ENCODE results near the gene CLSTN3.

Gene CLSTN3

DNA sequence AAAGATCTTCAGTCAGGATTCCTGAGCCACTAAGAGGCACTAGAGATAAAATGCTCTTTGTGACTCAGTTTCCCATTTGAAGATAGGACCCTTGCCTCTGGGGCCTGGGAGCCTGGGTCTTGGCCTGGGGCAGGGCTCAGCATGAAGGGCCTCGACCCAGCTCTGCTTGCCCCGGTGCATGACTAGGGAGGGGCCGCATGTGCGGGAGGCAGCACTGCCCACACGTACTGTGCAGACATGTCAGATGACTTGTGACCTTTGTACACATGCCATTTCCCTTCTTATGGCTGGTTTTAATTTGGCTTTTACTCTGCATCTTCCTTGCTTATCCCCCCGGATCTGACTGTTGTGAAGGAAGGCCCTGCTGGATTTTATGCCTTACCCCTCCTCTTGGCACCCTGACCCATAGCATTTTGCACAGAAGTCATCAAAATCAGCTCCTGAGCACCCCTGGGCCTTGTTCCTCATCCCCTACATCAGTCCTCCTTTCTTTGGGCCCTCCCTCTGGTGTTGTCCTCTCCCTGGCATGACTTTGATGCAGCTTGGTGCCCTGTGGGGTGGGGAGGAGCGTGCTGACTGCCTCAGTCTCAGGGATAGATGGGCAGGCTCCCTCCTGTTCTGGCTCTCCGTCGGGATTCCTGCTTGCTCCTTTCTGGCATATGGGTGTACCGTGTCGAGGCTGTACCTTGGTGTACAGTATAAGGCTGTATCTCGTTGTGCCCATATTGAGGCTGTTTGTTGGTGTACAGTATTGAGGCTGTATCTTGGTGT lies 4.4 kb downstream of the CLSTN3 start:
- H3K4me3 ChIP-seq (ENCODE audit: low read depth in 1 of 5, low read length in 5 of 5): no peak overlapping the region
- H3K9ac ChIP-seq (ENCODE audit: low read length in 5 of 5): no peak overlapping the region
- H3K27ac ChIP-seq (ENCODE audit: low read depth, low read length): no peak overlapping the region
- H3K4me1 ChIP-seq (ENCODE audit: control insufficient read depth in 5 of 5, insufficient read depth in 5 of 5, low read length in 5 of 5): peaks cover 5 to 18% (median 15%) of the 10 kb centered on the region in 5 donors
- H3K36me3 ChIP-seq (ENCODE audit: control insufficient read depth in 5 of 5, insufficient read depth in 5 of 5, low read length in 5 of 5): peaks cover 0 to 34% (median 24%) of the 10 kb centered on the region in 5 donors
- no peaks in the 10 kb centered on the region for H3K9me3 ChIP-seq (ENCODE audit: control insufficient read depth in 5 of 5, low read length in 5 of 5)
- H3K27me3 ChIP-seq (ENCODE audit: control insufficient read depth in 5 of 5, insufficient read depth in 4 of 5, low read length in 5 of 5): peaks cover 7 to 19% (median 12%) of the 10 kb centered on the region in 5 donors

DNA sequence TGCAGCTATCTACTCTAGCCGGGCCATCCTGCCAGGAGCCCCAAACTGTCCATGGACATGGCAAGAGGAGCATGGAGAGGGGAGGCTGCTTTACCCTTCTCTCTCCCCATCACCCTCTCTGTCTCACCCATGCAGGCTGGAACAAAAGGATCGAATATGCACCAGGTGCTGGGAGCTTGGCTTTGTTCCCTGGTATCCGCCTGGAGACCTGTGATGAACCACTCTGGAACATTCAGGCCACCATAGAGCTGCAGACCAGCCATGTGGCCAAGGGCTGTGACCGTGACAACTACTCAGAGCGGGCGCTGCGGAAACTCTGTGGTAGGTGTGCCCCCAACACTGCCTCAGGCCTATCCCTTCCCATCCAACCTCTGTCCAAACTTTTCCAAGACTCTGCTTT lies 5.9 kb downstream of the CLSTN3 start:
- Histone ChIP-seq H3K4me1 (ENCODE audit: control insufficient read depth in 5 of 5, insufficient read depth in 5 of 5, low read length in 5 of 5) (peaks cover 1 to 5% (median 2%) of the 10 kb centered on the region in 5 donors), H3K36me3 (ENCODE audit: control insufficient read depth in 5 of 5, insufficient read depth in 5 of 5, low read length in 5 of 5) (peaks cover 0 to 34% (median 25%) of the 10 kb centered on the region in 5 donors), H3K9ac (ENCODE audit: low read length in 5 of 5) (no peak overlapping the region), H3K4me3 (ENCODE audit: low read depth in 1 of 5, low read length in 5 of 5) (no peak overlapping the region), H3K9me3 (ENCODE audit: control insufficient read depth in 5 of 5, low read length in 5 of 5) (no peaks in the 10 kb centered on the region), H3K27ac (ENCODE audit: low read depth, low read length) (no peak overlapping the region), H3K27me3 (ENCODE audit: control insufficient read depth in 5 of 5, insufficient read depth in 4 of 5, low read length in 5 of 5) (peaks cover 0 to 12% (median 9%) of the 10 kb centered on the region in 5 donors)

DNA sequence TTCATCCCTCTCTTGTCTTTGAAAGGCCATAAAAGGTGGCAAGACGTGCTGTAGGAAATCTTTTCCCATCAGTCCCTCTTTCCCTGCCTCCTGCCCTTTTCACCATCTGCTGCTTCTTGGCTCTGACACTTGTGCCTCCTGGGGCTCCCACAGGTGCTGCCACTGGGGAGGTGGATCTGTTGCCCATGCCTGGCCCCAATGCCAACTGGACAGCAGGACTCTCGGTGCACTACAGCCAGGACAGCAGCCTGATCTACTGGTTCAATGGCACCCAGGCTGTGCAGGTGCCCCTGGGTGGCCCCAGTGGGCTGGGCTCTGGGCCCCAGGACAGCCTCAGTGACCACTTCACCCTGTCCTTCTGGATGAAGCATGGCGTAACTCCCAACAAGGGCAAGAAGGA lies 6.5 kb downstream of the CLSTN3 start:
- Histone ChIP-seq H3K27ac (ENCODE audit: low read depth, low read length) (no peak overlapping the region), H3K4me1 (ENCODE audit: control insufficient read depth in 5 of 5, insufficient read depth in 5 of 5, low read length in 5 of 5) (peaks cover 0 to 5% (median 0%) of the 10 kb centered on the region in 5 donors), H3K9ac (ENCODE audit: low read length in 5 of 5) (no peak overlapping the region), H3K4me3 (ENCODE audit: low read depth in 1 of 5, low read length in 5 of 5) (no peak overlapping the region), H3K9me3 (ENCODE audit: control insufficient read depth in 5 of 5, low read length in 5 of 5) (no peaks in the 10 kb centered on the region), H3K36me3 (ENCODE audit: control insufficient read depth in 5 of 5, insufficient read depth in 5 of 5, low read length in 5 of 5) (peaks cover 0 to 34% (median 26%) of the 10 kb centered on the region in 5 donors), H3K27me3 (ENCODE audit: control insufficient read depth in 5 of 5, insufficient read depth in 4 of 5, low read length in 5 of 5) (peaks cover 0 to 6% (median 3%) of the 10 kb centered on the region in 5 donors)

DNA sequence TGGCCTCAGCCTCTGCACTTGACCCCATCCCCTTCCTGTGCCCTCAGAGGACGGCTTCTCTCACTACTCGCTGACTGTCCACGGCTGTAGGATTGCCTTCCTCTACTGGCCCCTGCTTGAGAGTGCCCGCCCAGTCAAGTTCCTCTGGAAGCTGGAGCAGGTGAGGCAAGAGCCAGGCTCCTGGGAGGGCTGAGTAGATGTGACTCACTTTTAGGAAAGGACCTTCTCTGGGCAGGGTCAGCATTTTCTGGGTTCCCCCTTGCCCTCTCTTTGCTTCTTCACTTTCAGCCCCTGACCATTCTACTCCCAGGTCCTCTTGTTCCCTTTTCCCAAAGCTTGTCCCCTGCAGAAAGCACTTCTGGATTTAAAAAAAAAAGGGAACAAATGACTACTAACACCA lies 7.7 kb downstream of the CLSTN3 start:
- peaks cover 0 to 34% (median 26%) of the 10 kb centered on the region in 5 donors for H3K36me3 ChIP-seq (ENCODE audit: control insufficient read depth in 5 of 5, insufficient read depth in 5 of 5, low read length in 5 of 5)
- peaks cover 0 to 2% (median 0%) of the 10 kb centered on the region in 5 donors for H3K4me1 ChIP-seq (ENCODE audit: control insufficient read depth in 5 of 5, insufficient read depth in 5 of 5, low read length in 5 of 5)
- H3K27ac ChIP-seq (ENCODE audit: low read depth, low read length): no peak overlapping the region

DNA sequence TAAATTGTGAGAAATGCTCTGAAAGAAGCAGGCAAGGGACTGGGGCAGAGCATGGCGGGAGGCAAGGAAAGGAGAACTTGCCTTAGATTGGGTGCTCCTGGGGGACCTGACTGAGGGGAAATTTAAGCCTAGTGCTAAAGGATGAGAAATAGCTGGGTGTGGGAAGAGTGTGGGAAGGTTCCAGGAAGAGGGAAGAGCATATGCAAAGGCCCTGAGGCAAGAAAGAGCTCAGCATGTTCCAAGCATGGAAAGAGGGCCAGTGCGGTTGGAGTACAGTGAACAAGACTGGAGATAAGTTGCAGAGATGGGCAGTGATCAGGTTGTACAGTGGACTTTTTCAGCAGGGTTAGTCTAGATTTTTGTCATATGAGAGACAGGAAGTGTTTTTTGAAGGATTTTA lies 9.0 kb downstream of the CLSTN3 start:
- no peaks in the 10 kb centered on the region for H3K9me3 ChIP-seq (ENCODE audit: control insufficient read depth in 5 of 5, low read length in 5 of 5)
- H3K4me3 ChIP-seq (ENCODE audit: low read depth in 1 of 5, low read length in 5 of 5): no peak overlapping the region
- H3K27me3 ChIP-seq (ENCODE audit: control insufficient read depth in 5 of 5, insufficient read depth in 4 of 5, low read length in 5 of 5): no peaks in the 10 kb centered on the region
- H3K36me3 ChIP-seq (ENCODE audit: control insufficient read depth in 5 of 5, insufficient read depth in 5 of 5, low read length in 5 of 5): peaks cover 0 to 32% (median 24%) of the 10 kb centered on the region in 5 donors
- H3K4me1 ChIP-seq (ENCODE audit: control insufficient read depth in 5 of 5, insufficient read depth in 5 of 5, low read length in 5 of 5): peaks cover 0 to 2% (median 0%) of the 10 kb centered on the region in 5 donors
- no peak overlapping the region for H3K9ac ChIP-seq (ENCODE audit: low read length in 5 of 5)
- H3K27ac ChIP-seq (ENCODE audit: low read depth, low read length): no peak overlapping the region

More for the DNA sequence above, 7.7 kb downstream of the CLSTN3 start:
- H3K9me3 ChIP-seq (ENCODE audit: control insufficient read depth in 5 of 5, low read length in 5 of 5): no peaks in the 10 kb centered on the region
- no peak overlapping the region for H3K4me3 ChIP-seq (ENCODE audit: low read depth in 1 of 5, low read length in 5 of 5)
- no peak overlapping the region for H3K9ac ChIP-seq (ENCODE audit: low read length in 5 of 5)
- no peaks in the 10 kb centered on the region for H3K27me3 ChIP-seq (ENCODE audit: control insufficient read depth in 5 of 5, insufficient read depth in 4 of 5, low read length in 5 of 5)

DNA sequence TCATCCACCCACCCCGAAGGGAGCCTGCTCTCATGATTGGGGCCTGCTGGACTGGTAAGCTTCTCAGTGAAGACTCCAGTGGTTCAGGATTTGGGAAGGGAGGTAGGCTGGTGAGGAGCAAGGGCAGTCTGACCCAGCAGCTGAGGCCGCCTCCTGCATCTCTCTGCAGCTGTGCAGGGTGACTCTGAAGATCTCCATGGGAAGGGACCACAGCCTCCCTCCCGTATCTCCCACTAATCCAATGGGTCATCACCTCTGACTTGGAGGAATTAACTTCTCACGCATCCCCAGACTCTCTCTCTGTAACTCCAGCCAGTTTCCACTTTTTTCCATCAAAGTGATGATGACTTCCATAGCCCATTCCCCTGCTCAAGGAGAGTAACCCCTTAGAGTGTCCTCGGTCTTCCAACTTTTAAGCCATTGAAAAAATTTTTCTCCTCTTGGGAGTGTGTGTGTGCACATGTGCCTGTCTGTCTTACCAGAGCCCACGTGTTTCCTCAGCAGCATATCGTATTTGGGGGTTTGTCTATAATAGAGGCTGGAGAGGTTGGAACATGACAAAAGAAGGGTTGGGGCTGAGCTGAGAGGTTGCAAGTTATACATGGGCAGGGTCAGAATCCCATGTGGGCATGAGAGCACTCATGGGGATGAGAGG lies 11.3 kb downstream of the CLSTN3 start:
- no peak overlapping the region for H3K9ac ChIP-seq (ENCODE audit: low read length in 5 of 5)
- no peaks in the 10 kb centered on the region for H3K9me3 ChIP-seq (ENCODE audit: control insufficient read depth in 5 of 5, low read length in 5 of 5)
- peaks cover 0 to 21% (median 9%) of the 10 kb centered on the region in 5 donors for H3K36me3 ChIP-seq (ENCODE audit: control insufficient read depth in 5 of 5, insufficient read depth in 5 of 5, low read length in 5 of 5)

DNA sequence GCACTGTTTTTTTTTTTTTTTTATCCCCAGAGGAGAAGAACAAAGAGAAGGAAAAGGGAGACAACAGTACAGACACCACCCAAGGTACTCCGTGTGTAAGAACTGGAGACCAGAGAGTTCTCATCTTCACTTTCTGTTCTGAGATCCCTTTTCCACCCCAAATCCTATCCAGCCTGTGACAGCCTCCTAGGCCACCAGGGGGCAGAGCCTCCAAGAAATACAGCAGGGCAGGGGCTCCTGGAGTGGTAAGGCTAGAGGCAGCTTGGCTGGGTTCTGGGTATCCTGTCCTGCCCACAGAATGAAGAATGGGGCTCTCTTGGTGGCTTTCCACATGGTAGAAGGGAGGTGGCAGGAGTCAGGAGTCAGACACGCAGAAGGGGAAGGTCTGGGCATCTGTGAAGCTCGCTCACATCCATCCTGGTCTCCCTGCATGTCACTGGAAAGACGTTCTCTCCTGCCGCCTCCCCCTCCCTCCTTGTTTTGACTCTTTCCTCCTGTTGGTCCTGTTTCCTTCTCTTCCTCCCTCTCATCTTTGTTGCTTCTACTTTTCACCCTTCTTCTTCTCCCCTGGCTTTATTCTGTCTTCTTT lies 12.0 kb downstream of the CLSTN3 start:
- no peak overlapping the region for H3K4me3 ChIP-seq (ENCODE audit: low read depth in 1 of 5, low read length in 5 of 5)

More for the DNA sequence above, 11.3 kb downstream of the CLSTN3 start:
- Histone ChIP-seq H3K4me3 (ENCODE audit: low read depth in 1 of 5, low read length in 5 of 5) (no peak overlapping the region), H3K27ac (ENCODE audit: low read depth, low read length) (no peak overlapping the region), H3K27me3 (ENCODE audit: control insufficient read depth in 5 of 5, insufficient read depth in 4 of 5, low read length in 5 of 5) (no peaks in the 10 kb centered on the region), H3K4me1 (ENCODE audit: control insufficient read depth in 5 of 5, insufficient read depth in 5 of 5, low read length in 5 of 5) (peaks cover 0 to 12% (median 8%) of the 10 kb centered on the region in 5 donors)

DNA sequence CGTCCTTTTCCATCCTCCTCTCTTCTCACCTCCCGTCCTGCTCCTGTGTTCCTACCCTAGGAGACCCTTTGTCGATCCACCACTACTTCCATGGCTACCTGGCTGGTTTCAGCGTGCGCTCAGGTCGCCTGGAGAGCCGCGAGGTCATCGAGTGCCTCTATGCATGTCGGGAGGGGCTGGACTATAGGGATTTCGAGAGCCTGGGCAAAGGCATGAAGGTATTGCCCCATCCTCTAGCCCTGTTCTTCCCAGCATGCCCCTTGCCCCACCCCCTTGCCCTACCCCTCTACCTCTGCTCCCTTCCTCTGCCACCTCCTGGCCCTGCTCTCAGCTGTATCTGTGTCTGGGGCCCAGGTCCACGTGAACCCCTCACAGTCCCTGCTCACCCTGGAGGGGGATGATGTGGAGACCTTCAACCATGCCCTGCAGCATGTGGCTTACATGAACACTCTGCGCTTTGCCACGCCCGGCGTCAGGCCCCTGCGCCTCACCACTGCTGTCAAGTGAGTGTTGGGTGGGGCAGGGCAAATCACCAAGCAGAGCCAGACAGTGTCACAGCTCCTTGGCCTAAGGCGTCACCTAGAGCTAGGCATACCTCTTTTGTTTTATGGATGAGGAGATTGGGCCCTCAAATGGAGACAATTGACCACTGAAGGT lies 12.8 kb downstream of the CLSTN3 start:
- H3K27ac ChIP-seq (ENCODE audit: low read depth, low read length): no peak overlapping the region
- no peaks in the 10 kb centered on the region for H3K27me3 ChIP-seq (ENCODE audit: control insufficient read depth in 5 of 5, insufficient read depth in 4 of 5, low read length in 5 of 5)
- H3K4me1 ChIP-seq (ENCODE audit: control insufficient read depth in 5 of 5, insufficient read depth in 5 of 5, low read length in 5 of 5): peaks cover 0 to 12% (median 8%) of the 10 kb centered on the region in 5 donors
- H3K9ac ChIP-seq (ENCODE audit: low read length in 5 of 5): no peak overlapping the region
- no peaks in the 10 kb centered on the region for H3K9me3 ChIP-seq (ENCODE audit: control insufficient read depth in 5 of 5, low read length in 5 of 5)
- H3K36me3 ChIP-seq (ENCODE audit: control insufficient read depth in 5 of 5, insufficient read depth in 5 of 5, low read length in 5 of 5): peaks cover 0 to 12% (median 2%) of the 10 kb centered on the region in 5 donors
- no peak overlapping the region for H3K4me3 ChIP-seq (ENCODE audit: low read depth in 1 of 5, low read length in 5 of 5)

More for the DNA sequence above, 12.0 kb downstream of the CLSTN3 start:
- peaks cover 0 to 12% (median 8%) of the 10 kb centered on the region in 5 donors for H3K4me1 ChIP-seq (ENCODE audit: control insufficient read depth in 5 of 5, insufficient read depth in 5 of 5, low read length in 5 of 5)
- peaks cover 0 to 15% (median 3%) of the 10 kb centered on the region in 5 donors for H3K36me3 ChIP-seq (ENCODE audit: control insufficient read depth in 5 of 5, insufficient read depth in 5 of 5, low read length in 5 of 5)
- no peaks in the 10 kb centered on the region for H3K9me3 ChIP-seq (ENCODE audit: control insufficient read depth in 5 of 5, low read length in 5 of 5)
- H3K27ac ChIP-seq (ENCODE audit: low read depth, low read length): no peak overlapping the region
- H3K9ac ChIP-seq (ENCODE audit: low read length in 5 of 5): no peak overlapping the region
- no peaks in the 10 kb centered on the region for H3K27me3 ChIP-seq (ENCODE audit: control insufficient read depth in 5 of 5, insufficient read depth in 4 of 5, low read length in 5 of 5)

DNA sequence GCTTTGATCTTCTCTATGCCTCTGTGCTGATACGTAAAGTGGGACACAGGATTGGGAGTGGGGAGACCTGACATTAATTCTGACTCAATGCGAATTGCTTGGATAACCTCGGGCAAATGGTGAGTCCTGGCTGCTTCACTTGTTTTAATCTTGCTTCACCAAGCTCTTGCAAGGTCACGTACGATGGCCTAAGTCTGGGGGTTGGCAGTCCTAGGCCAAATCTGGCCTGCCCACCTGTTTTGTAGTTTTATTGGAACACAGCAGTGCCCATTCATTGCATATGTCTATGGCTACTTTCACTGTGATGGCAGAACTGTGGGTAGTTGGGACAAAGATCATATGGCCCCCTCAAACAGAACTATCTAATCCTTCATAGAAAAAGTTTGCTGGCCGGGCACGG lies 13.4 kb downstream of the CLSTN3 start:
- Histone ChIP-seq H3K9ac (ENCODE audit: low read length in 5 of 5) (no peak overlapping the region), H3K36me3 (ENCODE audit: control insufficient read depth in 5 of 5, insufficient read depth in 5 of 5, low read length in 5 of 5) (peaks cover 0 to 8% (median 2%) of the 10 kb centered on the region in 5 donors)

More for the DNA sequence above, 13.4 kb downstream of the CLSTN3 start:
- no peaks in the 10 kb centered on the region for H3K9me3 ChIP-seq (ENCODE audit: control insufficient read depth in 5 of 5, low read length in 5 of 5)
- H3K4me3 ChIP-seq (ENCODE audit: low read depth in 1 of 5, low read length in 5 of 5): no peak overlapping the region
- H3K4me1 ChIP-seq (ENCODE audit: control insufficient read depth in 5 of 5, insufficient read depth in 5 of 5, low read length in 5 of 5): peaks cover 0 to 12% (median 8%) of the 10 kb centered on the region in 5 donors
- no peak overlapping the region for H3K27ac ChIP-seq (ENCODE audit: low read depth, low read length)
- no peaks in the 10 kb centered on the region for H3K27me3 ChIP-seq (ENCODE audit: control insufficient read depth in 5 of 5, insufficient read depth in 4 of 5, low read length in 5 of 5)

Data from subcutaneous abdominal adipose tissue (tissue), 5 donors.